Superior temporal gyrus (tissue), 1 donor: Measurements from ENCODE around the gene TRAPPC10.
A peak's percentile ranks its signal among the peaks of the same experiment; 100 is the strongest.

Experiments used
- DNase-seq: peaks from one replicate; pipeline ENCODE4 v3.0.0-alpha.2; 2016; ENCODE audit errors: extremely low spot score

TRAPPC10 gene

GRCh38 chr21:44002511-44002910 lies 9.6 kb upstream of the TRAPPC10 start:
- no peak for DNase-seq

DNA sequence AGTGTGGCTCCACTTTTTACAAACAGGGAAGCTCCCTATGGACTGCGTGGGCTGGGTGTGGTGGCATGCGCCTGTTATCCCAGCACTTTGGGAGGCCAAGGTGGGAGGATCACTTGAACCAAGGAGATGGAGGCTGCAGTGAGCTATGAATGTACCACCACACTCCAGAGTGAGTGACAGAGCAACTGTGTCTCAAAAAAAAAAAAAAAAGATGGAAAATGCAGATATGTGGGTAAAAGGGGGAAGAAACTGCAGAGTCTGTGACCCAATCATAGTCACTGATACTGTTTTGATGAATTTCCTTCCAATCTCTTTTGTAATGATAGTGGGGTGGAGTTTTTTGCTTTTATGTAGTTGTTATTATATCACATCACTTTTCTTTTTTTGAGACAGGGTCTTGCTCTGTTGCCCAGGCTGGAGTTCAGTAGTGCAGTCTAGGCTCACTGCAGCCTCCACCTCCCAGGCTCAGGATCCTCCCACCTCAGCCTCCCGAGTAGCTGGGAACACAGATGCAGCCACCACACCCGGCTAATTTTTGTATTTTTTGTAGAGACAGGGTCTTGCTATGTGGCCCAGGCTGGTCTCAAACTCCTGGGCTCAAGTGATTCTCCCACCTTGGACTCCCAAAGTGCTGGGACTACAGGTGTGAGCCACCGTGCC lies 8.7 kb upstream of the TRAPPC10 start:
- DNase-seq = no peak

- no peak for DNase-seq
Observed at GRCh38 chr21:44005071-44005470, 7.0 kb upstream of the TRAPPC10 start.

DNA sequence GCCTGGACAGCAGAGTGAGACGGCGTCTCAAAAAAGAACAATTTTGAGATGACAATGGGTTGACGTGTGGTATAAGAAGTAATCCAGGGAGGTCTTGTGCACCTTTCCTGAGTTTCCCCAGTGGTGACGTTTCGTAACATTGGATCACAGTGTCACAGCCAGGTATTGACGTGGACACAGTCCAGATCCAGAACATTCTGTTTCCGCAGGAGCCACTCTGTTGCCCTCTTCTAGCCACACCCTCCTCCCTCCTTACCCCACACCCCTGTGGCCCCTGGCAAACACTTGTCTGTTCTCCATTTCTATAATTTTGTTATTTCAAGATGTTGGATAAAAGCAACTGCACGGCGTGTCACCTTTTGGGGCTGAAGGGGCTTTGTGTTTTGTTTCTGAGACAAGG lies 6.5 kb upstream of the TRAPPC10 start:
- no peak for DNase-seq

GRCh38 chr21:44006017-44006619 lies 6.0 kb upstream of the TRAPPC10 start:
- DNase-seq = no peak

DNA sequence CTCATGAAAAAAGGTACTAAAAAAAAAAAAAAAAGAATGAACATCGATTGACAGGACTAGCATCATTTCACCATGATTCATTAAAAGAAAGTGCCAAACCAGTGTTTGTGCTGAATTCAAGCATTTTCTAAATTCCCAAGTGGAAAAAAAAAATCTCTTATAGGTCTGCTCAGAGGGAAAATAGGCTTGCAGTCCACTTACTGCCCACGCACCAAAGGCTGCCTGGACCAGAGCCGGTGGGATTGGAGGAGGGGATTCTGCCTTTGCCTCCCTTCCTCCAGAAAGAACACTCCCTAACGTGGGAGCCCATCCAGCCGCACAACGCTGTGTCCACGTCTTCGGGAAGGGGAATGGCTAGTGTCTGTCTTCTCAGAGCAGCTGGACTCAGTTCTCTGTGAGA lies 5.5 kb upstream of the TRAPPC10 start:
- no peak for DNase-seq

- no peak for DNase-seq
Observed at GRCh38 chr21:44010429-44010828, 1.7 kb upstream of the TRAPPC10 start.

DNA sequence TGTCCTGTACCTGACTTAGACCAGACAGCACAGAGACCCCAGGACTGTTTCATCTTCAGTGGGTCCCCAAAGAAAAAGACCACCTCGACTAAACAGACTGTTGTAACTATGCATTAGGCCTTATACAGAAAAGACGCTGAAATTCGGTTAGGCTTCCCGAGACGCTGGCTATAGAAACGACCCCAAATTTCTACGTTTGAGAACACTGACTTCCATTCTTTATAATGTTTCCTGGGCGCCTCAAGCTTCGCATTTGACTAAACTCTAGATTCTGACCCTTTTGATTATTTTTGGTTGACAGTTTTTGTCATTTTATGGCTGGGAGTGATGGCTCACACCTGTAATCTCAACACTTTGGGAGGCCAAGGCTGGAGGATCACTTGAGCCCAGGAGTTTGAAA lies 986 bp upstream of the TRAPPC10 start:
- DNase-seq = no peak

DNA sequence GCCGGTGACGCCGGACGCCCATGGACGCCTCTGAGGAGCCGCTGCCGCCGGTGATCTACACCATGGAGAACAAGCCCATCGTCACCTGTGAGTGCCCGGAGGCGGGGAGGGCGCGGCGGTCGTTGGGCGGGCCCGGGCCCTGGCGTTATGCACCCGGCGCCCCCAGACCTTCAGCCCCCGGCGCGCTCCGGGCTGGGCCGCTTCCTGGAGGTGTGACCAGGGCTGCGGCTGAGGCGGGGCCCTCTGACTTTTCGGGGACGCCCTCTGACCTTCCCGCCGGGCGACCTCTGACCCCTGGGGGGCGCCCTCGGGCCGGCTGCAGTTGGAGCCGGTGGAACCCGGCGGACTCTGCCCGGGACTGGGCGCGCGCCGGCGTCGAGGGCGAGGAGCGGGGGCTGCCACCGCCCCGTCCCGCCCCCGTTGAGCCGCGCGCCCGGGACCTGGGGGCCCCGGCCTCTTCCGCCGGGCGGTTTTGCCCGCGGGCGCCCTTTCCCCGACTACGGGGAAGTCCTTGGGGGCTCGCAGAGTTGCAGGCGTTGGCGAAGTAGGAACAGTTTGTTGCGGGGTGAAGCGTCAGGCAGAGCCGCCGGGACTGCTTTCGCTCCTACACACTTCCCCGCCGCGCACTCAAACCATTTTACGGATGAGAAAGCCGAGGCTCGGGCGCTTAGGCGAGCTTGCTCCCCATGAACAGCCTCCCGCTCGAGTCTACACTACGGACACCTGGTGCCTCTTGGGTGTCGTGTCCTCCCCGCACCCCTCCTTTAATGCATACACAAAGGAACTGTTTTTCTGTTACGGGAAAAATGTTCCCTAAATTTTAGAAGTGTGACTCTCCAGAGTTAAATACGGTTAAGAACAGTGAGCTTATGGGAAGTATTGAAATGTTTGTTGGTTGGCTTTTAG lies 618 bp downstream of the TRAPPC10 start:
- DNase-seq = no peak

- no peak for DNase-seq
Observed at GRCh38 chr21:44013380-44014088, 1.4 kb downstream of the TRAPPC10 start.

DNA sequence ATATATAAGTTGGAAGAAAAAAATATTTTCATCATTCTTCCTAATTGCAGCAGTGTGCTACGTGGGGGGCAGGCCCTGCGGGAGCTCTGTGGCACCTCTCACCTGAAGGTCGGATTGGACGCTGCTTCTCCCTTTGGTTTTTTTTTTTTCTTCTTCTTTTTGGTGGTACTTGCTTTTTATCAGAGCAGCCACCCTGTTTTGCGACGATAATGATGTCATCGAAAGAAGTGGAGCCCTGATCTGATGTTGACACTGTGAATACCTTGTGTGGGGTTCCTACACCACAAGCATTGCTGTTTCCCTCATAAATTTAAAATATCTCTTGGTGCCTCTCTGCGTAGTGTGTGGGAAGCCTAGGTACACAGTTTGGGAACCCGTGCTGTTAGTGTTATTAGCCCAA lies 5.5 kb downstream of the TRAPPC10 start:
- no peak for DNase-seq

GRCh38 chr21:44018127-44018526 lies 6.0 kb downstream of the TRAPPC10 start:
- DNase-seq = no peak

GRCh38 chr21:44018813-44019567 lies 6.9 kb downstream of the TRAPPC10 start:
- DNase-seq = no peak

DNA sequence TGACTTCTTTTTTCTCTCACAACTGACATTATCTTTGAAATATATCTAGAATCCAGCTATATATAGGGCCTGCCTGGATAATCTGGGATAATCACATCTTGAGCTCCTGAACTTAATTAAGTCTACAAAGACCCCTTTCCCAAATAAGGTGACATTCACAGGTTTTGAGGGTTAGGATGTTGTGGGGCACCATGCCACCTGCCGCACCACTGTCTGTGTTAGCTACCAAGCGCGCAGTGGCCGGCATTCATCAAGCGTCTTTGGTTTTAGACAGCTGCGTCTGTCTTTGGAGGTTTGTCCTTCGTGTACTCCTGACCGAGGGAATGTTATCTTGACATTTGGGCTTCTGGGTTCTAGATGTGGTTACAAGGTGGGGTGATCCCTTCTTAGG lies 7.5 kb downstream of the TRAPPC10 start:
- DNase-seq = no peak

- DNase-seq = no peak
Observed at GRCh38 chr21:44020551-44020950, 8.4 kb downstream of the TRAPPC10 start.

DNA sequence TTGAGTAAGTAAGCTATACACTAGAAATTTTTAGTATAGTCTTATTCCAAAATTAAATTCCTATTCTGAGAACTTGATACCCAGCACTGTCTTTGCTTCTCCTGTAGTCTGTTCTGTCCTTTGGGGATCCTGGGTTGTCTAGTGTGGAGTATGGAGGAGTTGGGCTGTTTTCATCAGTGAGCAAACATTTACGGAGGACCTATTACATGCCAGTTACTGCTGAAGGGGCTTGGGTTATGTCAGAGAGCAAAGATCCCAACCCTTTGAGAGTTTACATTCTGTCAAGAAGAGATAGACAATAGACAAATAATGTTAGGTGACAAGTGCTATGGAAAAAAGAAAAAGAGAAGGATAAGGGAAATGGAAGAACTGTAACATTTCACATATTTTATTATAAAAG lies 9.0 kb downstream of the TRAPPC10 start:
- no peak for DNase-seq

DNA sequence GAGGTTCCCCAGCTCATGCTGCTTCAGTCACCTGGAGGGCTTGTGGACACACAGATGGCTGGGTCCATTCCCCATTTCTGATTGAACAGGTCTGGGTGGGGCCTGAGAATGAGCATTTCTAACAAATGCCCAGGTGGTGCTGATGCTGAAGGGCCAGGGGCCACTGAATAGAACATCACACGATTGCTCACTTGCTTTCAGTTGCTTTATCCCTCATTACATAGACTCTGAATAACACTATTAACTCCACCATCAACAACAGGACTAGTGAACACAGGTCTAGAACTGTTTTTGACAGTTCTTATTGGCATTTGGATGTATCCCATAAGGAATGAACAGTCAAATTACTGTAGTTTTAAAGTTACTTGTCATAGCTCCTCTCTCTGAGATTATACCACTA lies 12.1 kb downstream of the TRAPPC10 start:
- DNase-seq = no peak

DNA sequence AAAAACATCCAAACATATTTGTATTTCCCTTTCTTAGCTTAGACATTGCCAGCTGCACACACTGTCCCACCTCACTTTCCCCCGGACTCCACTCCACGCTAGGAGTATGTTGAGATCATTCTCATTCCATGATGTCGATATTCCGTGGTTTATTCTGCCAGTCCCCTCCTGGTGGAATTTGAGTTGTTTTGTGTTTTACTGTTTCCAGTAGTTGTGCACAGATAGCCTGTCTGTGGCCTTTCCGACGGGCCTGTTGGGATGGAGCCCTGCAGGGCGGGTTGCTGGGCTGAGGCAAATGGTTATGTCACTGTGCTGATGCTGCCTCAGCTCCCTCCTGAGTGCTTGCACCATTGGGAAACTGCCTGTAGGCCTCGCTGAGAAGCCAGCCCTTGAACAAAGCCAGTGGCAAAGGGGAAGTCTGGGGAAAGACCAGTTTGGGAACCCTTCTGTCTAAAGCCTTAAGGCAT lies 12.8 kb downstream of the TRAPPC10 start:
- peak; percentile 71 for DNase-seq

- no peak for DNase-seq
Observed at GRCh38 chr21:44027607-44028286, 15.6 kb downstream of the TRAPPC10 start.

DNA sequence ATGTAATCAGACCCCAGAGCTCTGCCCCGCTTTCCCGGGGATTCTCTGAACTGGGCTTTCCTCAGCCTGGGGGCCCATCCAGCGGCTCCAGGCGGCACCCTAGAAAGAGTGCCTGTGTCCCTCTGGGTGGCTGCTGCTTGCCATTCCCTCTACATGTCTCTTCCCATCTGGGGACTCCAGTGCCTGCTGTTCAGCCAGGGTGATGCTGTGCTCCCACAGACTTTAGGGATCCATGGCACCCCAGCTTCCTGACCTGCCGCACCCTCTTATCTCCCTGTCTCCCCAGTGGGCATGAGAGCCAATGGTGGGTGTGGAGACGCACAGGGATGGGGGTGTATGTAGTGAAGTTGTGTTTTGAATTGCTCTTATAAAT lies 16.2 kb downstream of the TRAPPC10 start:
- DNase-seq = no peak
